NCI-H226 (cell line): ENCODE measurements around the gene PSPC1.
A peak's percentile ranks its signal among the peaks of the same experiment; 100 is the strongest.
"Not testable (repeated sequence)": the region's sequence is repeated elsewhere in the genome, so short reads cannot be mapped to it uniquely, and the experiment has no call there.

Experiments
- DNase-seq: peaks from one replicate; pipeline ENCODE4 v3.0.0-alpha.2; 2015

PSPC1 gene

DNA sequence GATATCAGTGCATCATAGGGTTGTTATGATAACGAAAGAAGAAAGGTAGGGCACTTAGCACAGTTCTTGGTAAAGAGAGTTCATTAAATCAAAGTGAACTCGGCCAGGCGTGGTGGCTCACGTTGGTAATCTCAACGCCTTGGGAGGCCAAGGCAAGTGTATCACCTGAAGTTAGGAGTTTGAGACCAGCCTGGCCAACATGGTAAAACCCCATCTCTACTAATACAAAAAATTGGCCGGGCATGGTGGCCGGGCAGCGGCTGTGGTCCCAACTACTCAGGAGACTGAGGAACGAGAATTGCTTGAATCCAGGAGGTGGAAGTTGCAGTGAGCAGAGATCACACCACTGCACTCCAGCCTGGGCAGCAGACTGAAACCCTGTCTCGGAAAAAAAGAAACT is 19.1 kb downstream of the PSPC1 start:
- DNase-seq: no peak

DNA sequence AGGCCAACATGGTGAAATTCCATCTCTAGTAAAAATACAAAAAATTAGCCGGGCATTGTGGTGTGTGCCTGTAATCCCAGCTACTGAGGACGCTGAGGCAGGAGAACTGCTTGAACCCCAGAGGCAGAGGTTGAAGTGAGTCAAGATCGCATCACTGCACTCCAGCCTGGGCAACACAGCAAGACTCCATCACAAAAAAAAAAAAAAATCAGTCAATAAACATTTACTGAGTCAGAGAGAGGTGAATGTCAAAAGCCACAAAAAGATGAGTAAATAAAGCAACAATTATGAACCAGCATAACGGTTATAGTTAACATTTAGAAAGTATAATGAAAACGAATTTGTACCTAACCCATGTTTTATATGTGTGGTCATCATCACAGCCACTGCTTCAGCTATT is 23.1 kb downstream of the PSPC1 start:
- no peak for DNase-seq

DNA sequence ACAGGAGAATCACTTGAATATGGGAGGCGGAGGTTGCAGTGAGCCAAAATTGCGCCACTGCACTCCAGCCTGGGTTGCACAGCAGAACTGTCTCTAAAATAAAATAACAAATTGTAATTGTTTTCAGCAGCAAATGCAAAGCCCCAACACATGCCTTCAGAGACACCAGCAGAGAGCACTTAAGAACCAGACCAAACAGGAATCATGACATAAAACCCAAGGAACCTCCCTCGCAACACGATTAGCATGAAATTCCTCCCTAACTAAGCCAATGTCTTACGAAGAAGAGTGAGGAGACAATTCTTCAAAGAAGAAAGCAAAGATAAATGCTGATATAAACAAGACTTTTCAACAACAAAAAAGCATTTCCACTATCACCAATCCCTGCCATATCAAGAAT is 40.1 kb downstream of the PSPC1 start:
- no peak for DNase-seq

DNA sequence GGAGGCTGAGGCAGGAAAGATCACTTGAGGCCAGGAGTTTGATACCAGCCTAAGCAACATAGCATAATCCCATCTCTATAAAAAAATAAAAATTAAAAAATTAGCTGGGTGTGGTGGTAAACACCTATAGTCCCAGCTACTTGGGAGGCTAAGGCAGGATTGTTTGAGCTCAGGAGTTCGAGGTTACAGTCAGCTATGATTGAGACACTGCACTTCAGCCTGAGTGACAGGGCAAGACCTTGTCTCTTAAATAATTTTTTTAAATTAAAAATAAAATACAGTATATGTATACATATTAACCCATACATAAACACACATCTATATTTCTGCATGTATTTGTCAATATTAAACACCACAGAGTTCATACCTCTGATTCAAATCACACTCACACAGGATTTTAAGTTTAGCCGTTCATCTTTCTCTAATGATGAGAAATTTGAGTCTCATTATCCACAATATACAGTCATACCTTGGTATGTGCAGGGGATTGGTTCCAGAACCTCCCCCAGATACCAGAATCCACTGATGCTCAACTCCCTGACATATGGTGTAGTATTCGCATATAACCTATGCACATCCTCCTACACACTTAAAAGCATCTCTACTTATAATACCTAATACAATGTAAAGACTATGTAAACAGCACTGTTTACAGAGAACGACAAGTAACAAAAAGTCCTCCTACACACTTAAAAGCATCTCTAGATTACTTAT is 44.7 kb downstream of the PSPC1 start:
- DNase-seq: peak; percentile 29

GRCh38 chr13:19726611-19727010 is 56.1 kb downstream of the PSPC1 start:
- no peak for DNase-seq

- DNase-seq: no peak
Measured at GRCh38 chr13:19725320-19725719, 57.4 kb downstream of the PSPC1 start.

GRCh38 chr13:19720039-19720438 is 62.7 kb downstream of the PSPC1 start:
- DNase-seq: no peak

- no peak for DNase-seq
Measured at GRCh38 chr13:19713186-19713965, 69.4 kb downstream of the PSPC1 start.

GRCh38 chr13:19709782-19710181 is 73.0 kb downstream of the PSPC1 start:
- DNase-seq: not testable (repeated sequence)

GRCh38 chr13:19709039-19709438 is 73.7 kb downstream of the PSPC1 start:
- not testable (repeated sequence) for DNase-seq

GRCh38 chr13:19704256-19704655 is 78.5 kb downstream of the PSPC1 start:
- DNase-seq: not testable (repeated sequence)

GRCh38 chr13:19701619-19702018 is 81.1 kb downstream of the PSPC1 start:
- not testable (repeated sequence) for DNase-seq

DNA sequence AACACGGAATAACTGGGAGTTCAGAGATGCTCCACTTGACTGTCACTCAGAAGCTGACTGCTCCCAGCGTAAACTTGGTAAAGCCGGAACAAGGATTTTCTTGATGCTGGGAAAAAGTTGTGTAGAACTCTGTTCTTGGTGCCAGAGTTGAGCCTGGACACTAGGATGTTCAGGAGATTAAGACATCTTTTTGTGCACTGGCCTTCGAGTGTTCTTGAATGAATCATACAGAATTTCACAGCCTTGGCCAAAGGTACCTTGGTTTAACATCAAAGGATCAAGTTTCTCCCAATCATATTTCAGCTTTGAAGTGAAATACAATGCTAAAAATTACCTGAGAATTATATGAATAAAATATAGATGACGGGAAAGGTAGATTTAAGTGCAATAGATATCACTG is 81.8 kb downstream of the PSPC1 start:
- DNase-seq: not testable (repeated sequence)

GRCh38 chr13:19695829-19696228 is 86.9 kb downstream of the PSPC1 start:
- no peak for DNase-seq

DNA sequence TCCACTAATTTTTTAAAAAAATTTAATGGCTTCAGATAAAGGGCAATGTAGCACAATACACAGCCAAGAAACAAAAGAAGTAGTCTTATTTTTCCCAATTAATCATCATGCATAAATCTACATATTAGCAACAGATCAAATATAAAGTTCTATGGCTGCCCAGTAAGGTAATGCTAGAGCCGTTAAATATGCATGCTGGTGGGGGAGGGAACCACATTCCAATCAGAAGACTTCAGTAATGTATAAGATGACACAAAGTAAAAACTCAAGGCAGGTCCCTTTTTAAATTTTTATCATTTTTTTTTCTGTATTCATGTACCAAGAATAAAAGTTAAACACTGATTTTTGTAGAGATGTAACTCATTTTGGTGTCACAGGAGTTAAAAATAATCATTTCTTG is 87.3 kb downstream of the PSPC1 start:
- no peak for DNase-seq

- not testable (repeated sequence) for DNase-seq
Measured at GRCh38 chr13:19691447-19691846, 91.3 kb downstream of the PSPC1 start.

DNA sequence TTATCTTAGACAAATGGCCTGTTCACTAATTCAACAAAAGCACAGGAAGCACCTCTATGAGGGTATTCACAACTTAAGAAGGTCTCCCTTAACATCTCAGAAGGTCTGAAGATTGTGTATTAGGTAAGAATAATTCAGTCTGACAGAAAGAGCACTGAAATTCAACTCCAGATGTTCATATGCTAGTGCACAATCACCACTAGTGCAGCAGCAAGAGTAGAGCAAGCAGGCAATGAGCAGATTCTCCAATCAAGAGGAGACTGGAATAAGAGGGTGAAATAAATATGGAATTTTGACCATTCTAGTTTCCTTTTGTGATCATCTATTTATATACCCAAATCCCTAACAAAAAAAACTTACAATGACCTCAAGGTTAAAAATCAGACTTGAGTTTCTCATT is 97.3 kb downstream of the PSPC1 start:
- DNase-seq: no peak

- no peak for DNase-seq
Measured at GRCh38 chr13:19685034-19685433, 97.7 kb downstream of the PSPC1 start.

GRCh38 chr13:19681517-19681916 is 101.2 kb downstream of the PSPC1 start:
- DNase-seq: no peak

DNA sequence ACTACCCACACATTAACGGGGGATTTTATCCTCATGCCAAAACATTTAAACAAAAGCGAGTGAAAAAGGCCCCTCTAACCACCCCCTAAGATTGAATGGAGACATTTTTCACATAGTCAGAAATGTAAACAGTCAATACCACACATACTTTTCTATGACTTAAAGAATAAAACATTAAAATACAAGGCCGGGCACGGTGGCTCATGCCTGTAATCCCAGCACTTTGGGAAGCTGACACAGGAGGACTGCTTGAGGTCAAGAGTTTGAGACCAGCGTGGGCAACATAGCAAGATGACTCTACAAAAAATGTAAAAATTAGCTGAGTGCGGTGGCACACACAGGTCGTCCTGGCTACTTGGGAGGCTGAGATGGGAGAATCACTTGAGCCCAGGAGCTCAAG is 102.0 kb downstream of the PSPC1 start:
- no peak for DNase-seq

- no peak for DNase-seq
Measured at GRCh38 chr13:19676168-19676567, 106.6 kb downstream of the PSPC1 start.

DNA sequence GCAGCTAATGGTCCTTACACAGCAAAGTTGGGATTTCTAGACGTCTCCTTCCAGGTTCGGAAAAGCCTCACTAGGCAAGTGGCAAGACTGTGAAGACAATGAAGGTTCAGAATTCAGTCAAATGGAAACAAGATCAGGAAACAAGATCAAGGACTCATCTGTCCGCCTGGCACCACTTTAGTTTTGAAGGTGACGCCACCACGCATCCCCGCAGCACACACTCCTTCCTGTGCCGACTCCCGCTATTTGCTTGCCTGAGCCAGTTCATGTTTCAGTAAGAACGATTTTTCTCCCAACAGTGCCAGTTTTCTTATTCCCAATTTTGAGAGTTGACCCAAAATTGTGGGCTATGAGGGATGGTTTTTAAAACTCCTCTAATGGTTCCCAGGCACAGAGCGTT is 107.8 kb downstream of the PSPC1 start:
- no peak for DNase-seq

GRCh38 chr13:19673473-19674430 is 109.0 kb downstream of the PSPC1 start:
- no peak for DNase-seq
